SIG-M5 treated with dmso at 0.1 percent for 504 hours (cell line): ENCODE data around the gene MZF1.

Source experiments
- DNase-seq: peaks from one replicate; lab custom pipeline; 2025; ENCODE audit not compliant: unreplicated experiment; lab: John Stamatoyannopoulos, UW

The MZF1 gene

DNA sequence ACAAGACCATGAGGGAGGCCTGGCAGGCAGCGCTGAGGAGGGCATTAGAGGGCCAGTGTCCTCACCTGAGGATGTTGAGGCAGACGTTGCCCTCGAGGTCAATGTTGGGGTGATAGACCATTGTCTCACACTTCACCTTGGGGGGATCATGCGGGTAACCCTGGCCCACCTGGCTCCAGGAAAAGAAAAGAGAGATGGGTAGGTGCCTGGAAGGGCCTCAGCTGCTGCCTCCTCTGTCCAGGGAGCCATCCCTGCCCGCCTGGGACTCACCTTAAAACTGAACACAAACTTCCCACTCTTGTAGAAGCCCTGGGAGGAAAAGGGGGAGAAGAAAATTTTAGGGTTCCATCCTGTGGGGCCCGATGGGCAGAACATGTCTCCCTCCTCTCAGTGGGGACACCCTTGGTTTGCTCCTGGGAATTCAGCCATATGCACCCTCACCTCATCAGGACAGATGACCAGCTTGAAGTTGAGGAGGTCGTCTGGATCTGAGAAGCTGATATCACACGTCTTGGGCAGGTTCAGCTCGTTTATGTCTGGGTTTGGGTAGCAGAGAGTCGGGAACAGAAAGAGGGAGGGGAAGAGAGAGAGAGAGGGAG is 16.4 kb downstream of the MZF1 start:
- DNase-seq = no peak

DNA sequence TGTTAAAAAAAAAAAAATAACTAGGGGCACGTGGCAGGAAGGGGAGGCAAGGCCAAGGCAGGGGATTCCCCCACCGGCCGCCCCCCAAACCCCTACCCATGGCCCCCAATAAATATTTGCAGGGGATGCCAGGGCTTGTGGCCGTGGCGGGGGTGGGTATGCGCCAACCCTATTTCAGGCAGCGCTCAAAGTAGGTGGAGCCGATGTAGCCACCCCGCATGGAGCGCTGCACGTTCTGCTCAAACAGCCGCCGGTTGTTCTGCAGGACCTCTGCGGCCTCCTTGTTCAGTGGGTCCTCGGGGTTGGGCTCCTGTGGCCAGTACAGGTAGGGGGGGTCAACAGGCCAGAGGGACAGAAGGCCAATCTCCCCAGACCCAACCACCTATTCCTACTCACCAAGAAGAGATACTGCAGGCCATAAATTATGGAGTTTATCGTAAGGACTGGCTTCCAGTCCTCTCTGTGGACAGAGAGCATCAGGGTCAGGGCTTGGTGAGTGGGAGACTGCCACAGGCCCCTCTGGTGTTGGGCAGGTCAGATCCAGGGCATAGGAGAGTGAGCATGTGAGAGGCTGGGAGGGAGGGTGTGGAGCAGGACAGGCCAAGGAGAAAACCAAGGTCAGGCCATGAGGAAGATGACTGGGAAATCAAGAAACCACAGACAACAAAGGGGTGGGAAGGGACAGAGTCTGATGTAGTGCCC is 17.1 kb downstream of the MZF1 start:
- DNase-seq = no peak

DNA sequence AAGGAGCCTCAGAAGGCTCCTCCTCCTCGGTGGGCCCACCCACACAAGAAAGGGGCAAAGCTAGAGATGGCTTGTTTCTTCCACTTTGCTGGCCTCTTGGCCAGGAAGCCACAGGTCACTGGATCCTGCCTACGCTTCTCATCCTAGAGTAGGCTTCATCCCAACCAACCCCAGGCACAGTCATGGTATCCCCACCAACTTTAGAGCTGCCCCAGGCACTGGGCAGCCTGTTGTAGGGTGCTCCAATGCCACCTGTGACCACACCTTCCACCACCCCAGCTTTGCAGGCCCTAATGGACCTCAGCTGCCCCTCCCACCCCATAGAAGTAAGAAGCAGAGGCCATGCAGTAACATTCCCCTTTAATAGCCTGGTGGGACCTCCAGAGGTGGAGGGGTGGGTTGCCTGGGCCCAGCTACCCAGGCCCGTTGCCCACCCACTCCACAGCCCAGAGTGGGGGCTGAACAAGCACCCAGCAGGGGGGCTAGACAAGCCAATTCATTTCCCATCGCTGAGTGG is 17.7 kb downstream of the MZF1 start:
- no peak for DNase-seq

DNA sequence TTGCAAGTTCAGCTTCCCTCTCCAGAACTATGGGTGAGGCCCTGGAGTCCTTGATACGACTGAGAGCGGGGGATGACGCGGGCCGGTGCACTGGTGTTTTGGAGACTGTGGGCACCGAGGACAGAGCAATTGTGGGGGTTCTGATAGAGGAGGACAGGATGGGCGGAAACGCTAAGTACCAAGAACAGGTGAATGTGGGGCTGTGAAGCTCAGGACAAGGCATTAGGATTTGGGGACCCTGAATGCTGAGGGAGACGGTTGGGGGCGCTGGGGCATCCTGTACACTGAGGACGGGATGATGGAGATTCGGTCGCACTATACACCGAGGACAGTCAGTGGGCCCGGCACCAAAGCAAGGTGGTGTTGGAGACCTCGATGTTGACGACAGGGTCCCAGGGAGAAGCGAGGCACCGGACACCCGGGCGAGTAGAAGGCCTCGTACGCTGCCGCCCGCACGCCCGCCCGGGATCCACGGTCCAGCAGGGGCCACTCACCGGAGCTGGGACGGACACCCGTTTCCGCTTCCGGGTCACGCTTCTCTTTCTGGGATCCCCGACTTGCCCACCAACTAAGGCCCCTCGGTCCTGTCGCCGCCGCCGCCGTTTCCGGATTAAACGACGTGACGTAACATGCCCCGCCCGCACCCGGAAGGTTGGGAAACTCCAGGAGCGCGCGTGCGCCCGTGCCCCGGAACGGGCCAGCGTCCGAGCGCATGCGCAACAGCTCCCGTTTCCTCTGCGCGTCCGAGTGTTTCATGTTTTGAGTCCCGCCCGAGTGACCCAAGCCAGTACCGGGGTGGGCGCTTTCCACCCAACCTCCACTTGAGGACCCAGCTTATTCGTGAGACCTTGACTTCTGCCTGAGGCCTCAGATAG is 18.4 kb downstream of the MZF1 start, which contains the start of gene CHMP2A:
Gene CHMP2A, minus strand, starts transcription at position 612 of the 875 bp plus-strand sequence. CDS start 893 bp downstream, outside the sequence.
- no peak for DNase-seq

DNA sequence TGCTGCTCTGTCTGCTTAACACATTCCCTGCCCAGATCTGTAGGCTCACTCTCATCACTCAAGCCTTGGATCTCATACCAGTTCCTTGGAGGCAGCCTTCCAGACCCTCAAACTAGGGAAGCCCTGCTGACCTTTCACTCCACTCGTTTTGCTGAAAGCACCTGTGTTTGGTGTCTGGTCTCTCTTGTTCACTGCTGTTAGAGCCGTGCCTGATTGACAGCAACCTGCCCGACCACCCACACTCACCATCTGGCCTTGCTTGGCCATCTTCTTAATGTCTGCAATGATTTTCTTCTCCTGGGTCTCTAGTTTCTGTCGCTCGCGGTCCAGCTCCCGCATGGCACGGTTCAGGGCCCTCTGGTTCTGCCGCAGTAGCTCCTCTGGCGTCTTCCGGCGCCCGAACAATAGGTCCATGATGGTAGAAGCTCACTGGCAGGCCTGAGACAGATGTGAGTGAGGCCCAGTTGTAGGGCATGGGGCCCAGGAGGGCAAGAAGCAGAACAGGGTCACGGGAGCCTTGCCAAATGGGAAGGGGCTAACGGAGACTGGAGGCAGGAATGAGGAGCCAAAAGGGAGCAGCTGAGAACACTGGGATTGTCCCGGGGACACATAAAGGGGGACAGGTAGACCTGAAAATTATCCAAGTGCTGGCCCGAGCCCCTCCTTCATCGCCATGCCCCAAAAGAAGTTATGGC is 19.2 kb downstream of the MZF1 start:
- no peak for DNase-seq

DNA sequence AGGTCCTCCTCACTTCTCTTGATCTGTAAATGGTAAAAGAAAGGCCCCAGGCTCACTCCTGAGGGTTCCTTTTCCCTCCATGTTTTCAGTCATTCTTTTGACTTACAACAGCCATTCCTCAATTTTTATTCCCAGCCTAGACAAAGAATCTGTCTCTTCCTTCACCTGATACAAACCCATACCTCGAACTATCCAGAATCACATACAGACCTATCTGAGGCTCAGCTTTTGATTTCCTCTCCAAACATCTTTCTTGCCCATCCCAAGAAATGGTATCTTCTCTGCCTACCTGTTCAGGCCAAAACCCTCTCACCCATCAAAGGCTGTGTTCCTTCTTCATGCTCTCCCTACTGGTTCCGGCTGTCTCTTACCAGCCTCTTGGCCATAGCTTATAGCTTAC is 20.5 kb downstream of the MZF1 start:
- DNase-seq = no peak

DNA sequence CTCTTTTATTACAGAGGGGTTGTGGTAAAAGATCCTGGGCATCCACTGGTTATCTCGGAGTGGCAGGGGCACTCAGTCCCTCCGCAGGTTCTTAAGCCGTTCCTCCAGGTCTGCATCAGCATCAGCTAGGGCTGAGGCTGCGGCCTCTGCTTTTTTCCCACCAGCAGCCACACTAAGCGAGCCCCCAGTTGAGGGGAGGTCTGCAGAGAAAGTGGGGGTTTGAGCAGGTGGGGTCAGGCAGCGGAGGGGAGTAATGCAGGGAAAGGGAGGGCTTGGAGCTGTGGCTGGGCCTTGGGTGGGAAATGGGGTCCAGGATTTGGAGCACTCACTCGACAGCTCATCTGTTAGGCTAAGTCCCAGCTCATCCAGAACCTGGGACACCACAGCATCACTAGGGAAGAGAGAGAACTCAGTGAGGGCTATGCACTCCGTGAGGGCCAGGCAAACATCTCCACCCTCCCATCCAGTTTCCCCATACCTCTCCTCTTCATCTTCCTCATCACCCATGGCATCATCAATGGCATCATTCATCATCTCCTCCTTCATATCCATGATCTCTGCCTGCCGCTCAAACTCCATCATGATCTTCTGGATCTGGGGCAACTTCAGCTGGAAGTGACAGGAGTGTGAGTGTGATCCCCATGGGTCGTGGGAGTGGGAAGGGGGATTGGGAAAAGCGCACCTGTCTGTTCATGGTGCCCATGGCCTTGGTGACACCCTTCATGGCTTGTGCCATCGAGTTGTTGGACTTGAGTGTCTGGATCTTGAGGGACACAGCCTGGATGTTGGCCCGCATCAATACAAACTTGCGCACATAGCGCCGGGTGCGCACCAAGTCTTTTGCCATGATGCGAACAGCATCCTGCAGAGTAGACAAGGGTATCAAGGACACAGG is 21.3 kb downstream of the MZF1 start:
- DNase-seq = no peak

DNA sequence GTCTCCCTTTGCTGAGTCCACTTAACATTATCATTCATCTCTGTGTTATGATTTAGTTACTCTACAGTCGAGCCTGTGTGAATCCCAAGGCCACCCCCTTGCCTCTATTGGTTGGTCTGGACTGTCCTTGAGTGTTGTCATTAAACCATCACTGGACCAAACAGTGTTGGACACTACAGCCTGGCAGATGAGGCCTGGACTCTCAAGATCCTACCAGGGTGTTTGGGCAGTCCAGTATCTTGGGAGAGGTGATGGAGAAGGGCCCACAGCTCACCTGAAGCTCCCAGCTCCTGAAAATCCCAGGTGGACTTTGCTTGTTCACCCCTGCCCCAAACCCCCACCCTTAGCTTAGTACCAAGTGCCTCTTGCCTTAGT is 22.0 kb downstream of the MZF1 start:
- no peak for DNase-seq

DNA sequence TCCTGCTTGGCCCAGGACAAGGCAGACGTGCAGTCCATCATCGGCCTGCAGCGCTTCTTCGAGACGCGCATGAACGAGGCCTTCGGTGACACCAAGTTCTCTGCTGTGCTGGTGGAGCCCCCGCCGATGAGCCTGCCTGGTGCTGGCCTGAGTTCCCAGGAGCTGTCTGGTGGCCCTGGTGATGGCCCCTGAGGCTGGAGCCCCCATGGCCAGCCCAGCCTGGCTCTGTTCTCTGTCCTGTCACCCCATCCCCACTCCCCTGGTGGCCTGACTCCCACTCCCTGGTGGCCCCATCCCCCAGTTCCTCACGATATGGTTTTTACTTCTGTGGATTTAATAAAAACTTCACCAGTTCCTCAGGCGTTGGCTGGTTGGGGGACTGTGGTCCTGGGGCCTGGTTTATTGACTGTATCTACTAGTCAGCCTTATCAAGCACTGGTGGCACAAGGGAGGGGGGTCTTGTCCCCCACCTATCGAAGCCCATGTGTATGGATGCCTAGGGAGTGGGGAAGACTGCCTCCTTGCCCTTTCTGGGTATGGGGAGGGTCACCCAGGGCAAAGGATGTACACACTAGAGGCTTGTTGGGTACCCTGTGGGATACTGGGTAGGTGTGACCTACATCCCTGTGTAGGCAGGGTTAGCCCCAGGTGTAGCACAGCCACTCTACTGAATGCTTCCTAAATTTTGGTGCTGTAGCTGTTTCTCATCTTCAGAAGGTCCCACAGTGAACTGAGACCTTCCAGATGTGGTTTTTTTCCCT is 22.6 kb downstream of the MZF1 start:
- DNase-seq = no peak

DNA sequence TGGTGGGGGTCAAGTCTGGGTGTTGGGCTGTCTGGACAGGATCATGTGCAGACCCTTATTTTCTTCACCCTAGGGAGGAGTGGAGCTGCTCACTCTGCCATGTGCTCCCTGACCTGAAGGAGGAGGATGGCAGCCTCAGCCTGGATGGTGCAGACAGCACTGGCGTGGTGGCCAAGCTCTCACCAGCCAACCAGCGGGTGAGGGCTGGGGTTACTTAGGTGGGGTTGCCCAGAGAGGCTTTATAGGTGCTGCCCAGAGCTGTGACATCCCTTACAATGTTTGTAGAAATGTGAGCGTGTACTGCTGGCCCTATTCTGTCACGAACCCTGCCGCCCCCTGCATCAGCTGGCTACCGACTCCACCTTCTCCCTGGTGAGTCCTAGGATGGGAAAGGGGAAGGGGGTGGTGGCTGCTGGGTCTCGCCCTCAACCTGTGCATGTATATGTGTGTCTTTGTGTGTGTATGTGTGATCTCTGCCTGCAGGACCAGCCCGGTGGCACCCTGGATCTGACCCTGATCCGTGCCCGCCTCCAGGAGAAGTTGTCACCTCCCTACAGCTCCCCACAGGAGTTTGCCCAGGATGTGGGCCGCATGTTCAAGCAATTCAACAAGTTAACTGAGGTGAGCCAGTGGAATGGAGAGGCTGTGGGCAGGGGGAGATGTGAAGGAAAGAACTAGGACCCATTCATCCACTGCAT is 23.3 kb downstream of the MZF1 start:
- no peak for DNase-seq

DNA sequence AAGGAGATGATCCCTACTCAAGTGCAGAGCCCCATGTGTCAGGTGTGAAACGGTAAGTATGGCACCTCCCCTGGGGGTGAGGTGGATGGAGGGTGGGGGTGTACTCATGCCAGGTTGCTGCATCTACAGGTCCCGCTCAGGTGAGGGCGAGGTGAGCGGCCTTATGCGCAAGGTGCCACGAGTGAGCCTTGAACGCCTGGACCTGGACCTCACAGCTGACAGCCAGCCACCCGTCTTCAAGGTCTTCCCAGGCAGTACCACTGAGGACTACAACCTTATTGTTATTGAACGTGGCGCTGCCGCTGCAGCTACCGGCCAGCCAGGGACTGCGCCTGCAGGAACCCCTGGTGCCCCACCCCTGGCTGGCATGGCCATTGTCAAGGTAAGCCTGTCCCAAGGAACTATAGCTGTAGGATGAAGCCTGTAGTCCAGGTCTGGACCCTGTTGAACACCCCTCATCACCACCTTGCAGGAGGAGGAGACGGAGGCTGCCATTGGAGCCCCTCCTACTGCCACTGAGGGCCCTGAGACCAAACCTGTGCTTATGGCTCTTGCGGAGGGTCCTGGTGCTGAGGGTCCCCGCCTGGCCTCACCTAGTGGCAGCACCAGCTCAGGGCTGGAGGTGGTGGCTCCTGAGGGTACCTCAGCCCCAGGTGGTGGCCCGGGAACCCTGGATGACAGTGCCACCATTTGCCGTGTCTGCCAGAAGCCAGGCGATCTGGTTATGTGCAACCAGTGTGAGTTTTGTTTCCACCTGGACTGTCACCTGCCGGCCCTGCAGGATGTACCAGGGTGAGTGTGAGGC is 24.1 kb downstream of the MZF1 start:
- DNase-seq = no peak

DNA sequence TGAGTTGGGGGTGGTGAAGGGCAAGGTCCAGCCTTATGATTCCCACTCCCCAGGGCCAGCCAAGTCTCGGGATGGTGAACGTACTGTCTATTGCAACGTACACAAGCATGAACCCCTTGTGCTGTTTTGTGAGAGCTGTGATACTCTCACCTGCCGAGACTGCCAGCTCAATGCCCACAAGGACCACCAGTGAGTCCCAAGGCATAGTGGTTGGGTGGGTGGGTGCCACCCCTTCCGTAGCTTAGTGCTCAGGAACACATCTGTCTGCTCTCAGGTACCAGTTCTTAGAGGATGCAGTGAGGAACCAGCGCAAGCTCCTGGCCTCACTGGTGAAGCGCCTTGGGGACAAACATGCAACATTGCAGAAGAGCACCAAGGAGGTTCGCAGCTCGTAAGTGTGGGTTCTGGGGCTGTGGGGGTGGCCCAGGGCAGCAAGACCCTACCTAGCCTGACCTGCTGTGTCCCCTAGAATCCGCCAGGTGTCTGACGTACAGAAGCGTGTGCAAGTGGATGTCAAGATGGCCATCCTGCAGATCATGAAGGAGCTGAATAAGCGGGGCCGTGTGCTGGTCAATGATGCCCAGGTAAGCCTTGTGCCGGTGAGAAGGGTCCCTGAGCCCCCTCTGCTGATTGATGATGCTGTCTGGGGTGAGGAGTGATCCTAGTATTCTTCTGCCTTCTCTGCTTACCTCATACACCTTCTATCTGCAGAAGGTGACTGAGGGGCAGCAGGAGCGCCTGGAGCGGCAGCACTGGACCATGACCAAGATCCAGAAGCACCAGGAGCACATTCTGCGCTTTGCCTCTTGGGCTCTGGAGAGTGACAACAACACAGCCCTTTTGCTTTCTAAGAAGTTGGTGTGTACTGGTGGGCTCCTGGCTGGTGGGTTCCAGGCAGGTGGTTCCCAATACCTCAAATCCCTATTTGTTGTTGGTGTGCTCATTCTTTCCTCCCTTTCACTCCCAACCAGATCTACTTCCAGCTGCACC is 25.5 kb downstream of the MZF1 start:
- DNase-seq = no peak

DNA sequence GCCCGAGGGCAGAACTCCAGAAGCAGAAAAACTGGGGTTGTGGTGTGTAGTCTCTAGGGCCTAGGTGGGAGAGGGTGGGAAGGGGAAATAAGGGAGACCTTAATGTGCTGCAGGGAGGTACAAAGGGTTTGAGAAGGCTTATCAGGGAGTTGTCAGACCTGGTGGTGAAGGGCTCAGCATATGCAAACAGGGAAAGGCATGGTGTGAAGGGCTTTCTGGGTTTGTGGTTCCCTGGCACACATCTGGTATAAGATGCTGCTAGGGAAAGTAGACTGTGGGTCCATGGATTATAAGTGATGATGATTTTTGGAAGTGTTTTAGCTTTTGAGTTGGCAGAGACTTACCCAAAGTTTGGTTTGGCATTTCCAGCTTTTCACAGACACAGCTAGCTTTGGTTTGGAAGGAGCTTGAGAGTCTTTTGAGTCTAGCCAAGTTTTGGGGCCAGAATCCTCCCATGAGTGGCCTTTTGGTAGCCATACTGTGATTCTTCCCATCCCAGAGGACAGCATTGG is 27.1 kb downstream of the MZF1 start:
- DNase-seq = no peak

DNA sequence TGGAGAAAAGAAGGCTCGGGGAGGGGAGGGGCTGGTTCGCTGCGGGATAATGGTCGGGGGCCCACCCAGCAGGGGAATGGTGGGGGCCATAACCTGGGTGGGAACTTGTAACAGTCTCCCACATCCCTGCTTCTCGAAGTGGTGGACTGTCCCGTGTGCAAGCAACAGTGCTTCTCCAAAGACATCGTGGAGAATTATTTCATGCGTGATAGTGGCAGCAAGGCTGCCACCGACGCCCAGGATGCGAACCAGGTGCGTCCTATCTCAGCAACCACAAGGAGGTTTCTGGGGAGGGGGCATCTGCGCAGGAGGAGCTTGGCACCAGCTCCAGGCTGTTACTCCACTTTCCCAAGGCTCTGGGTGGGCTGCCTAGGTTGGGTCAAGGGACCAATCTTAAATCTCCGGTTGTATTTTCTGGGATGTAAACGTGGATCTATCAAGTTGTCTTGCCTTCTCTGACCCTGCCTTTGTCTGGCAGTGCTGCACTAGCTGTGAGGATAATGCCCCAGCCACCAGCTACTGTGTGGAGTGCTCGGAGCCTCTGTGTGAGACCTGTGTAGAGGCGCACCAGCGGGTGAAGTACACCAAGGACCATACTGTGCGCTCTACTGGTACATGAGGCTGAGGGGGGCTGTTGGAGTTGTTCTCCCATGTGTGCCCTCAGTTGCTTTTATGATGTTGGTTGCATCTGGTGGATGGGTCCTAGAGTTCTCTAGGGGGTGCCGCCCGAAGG is 27.7 kb downstream of the MZF1 start:
- no peak for DNase-seq

DNA sequence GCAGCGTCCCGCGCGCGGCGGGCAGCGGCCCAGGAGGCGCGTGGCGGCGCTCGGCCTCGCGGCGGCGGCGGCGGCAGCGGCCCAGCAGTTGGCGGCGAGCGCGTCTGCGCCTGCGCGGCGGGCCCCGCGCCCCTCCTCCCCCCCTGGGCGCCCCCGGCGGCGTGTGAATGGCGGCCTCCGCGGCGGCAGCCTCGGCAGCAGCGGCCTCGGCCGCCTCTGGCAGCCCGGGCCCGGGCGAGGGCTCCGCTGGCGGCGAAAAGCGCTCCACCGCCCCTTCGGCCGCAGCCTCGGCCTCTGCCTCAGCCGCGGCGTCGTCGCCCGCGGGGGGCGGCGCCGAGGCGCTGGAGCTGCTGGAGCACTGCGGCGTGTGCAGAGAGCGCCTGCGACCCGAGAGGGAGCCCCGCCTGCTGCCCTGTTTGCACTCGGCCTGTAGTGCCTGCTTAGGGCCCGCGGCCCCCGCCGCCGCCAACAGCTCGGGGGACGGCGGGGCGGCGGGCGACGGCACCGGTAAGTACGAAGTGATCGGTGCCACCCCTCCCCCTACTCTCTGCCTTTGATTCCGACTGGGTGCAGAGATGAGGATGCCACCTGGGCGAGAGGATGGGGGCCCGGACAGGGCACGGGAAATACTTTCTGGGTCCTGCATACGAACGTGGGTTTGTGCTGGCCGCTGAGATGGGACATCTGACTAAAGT is 28.4 kb downstream of the MZF1 start:
- DNase-seq = no peak
